Stimulated activated CD4-positive, alpha-beta T cell treated with anti-CD3 and anti-CD28 coated beads, Interleukin-1b, Interleukin-23, amount 100 ng/mL, for 1 hour (primary cell): ENCODE data around the gene CD47.

Source experiments
- DNase-seq, 2 donors: peaks; one replicate each; pipeline ENCODE4 v3.0.0-alpha.2; 2020; ENCODE audit warnings: low read depth in 2 of 2

CD47 gene

GRCh38 chr3:108053067-108053466 is 37.8 kb downstream of the CD47 start:
- no peak for DNase-seq

GRCh38 chr3:108051005-108051404 is 39.8 kb downstream of the CD47 start:
- DNase-seq = no peak

GRCh38 chr3:108047987-108048386 is 42.8 kb downstream of the CD47 start:
- no peak for DNase-seq

DNA sequence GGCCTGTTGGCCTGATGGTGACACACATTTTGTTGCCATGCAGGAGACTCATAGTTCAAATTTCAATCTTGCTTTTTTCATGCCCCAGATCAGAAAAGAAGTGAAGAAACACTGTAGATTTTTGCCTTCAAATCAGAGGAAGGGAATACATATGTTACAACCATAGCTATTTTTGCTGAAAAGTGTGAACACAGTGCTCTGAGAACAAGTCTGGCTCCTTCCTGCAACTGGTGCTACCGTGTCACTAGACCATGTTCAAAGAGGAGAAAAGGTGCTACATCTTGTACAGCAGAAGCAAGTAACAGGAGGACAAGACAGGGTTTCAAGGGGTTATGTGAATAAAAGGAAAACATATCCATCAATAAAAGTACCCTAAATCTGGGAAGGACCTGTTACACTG is 44.6 kb downstream of the CD47 start:
- no peak for DNase-seq

- DNase-seq = no peak
These were observed 46.1 kb downstream of the CD47 start for GRCh38 chr3:108044699-108045098.

- DNase-seq = no peak
These were observed 48.5 kb downstream of the CD47 start for GRCh38 chr3:108042300-108042699.

GRCh38 chr3:108041253-108041652 is 49.6 kb downstream of the CD47 start:
- no peak for DNase-seq

GRCh38 chr3:108037770-108038169 is 53.1 kb downstream of the CD47 start:
- DNase-seq = no peak

GRCh38 chr3:108036984-108037741 is 53.7 kb downstream of the CD47 start:
- DNase-seq = no peak

DNA sequence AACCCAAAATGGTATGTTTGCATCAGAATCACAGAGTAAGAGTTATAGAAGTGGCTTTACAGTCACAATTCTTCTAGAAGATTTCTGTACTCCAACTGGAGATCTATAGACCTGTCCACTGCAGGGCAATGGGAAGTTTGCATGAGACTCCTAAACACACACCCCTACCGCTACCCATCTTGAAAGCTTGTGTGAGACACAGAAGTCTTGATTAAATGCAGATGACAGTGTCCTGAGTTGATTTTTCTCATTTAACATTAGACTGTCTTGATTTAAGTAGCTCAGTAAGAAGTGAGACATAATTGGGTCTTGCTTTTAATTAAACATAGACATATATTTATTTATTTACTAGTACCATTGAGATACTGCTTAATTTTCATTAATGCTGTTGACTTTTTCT is 54.4 kb downstream of the CD47 start:
- DNase-seq = no peak

DNA sequence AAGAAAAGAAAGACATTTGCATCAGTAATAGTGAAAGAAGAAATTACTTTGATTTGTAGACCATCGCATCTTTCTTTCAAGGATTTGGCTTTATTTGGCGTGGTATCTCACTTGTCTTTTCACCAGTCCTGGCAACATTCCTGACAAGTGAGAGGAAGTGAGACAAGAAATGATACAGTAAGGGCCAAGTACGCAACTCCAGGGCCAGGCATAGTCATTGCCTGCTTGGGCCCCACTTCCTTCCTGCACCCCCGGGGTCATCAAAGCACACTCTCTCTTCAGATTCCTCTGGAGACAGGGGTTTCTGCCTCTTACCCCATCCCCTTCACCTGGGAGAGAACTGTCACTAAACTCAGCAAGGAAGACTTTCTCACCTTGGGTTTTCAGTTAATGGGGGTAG is 55.1 kb downstream of the CD47 start:
- no peak for DNase-seq

- no peak for DNase-seq
These were observed 58.9 kb downstream of the CD47 start for GRCh38 chr3:108031895-108032294.

- DNase-seq = no peak
These were observed 59.9 kb downstream of the CD47 start for GRCh38 chr3:108030960-108031359.

DNA sequence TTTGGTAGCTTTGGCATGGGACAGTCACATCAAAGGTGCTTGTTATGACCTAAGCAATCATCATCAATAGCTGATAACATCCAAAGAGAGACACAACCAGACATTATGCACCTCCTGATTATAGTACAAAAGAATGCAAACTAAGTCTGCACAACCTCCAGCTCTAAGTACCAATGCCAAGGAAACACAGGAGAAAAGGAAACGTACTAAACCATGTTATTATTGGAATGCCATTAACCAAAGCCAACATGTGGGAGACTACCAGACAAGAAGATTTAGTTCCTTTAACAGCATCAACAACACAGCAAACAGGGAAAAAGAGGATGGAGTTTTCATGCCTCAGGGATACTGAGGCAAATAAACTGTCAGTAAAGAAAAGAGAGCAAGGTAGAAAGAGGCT is 61.4 kb downstream of the CD47 start:
- DNase-seq = no peak

DNA sequence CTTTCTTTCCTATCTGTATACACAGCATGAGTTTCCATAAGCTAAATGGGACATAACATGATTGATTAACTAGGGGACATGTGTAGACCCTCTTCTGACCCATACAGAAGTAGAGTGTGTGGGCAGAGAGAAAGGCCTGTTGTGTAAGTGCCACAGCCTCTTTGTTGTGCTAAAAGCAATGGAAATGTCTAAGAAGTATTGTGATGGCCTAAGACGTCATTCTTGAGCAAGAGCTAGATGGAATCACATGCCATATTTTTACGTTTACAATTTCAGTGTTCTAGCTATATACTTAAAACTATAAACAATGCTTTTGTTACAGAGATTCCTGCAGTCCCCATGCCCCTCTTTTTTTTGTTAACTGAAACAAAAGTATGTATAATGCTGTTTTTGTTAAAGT is 61.9 kb downstream of the CD47 start:
- DNase-seq = no peak

GRCh38 chr3:108025177-108025576 is 65.7 kb downstream of the CD47 start:
- DNase-seq = no peak

DNA sequence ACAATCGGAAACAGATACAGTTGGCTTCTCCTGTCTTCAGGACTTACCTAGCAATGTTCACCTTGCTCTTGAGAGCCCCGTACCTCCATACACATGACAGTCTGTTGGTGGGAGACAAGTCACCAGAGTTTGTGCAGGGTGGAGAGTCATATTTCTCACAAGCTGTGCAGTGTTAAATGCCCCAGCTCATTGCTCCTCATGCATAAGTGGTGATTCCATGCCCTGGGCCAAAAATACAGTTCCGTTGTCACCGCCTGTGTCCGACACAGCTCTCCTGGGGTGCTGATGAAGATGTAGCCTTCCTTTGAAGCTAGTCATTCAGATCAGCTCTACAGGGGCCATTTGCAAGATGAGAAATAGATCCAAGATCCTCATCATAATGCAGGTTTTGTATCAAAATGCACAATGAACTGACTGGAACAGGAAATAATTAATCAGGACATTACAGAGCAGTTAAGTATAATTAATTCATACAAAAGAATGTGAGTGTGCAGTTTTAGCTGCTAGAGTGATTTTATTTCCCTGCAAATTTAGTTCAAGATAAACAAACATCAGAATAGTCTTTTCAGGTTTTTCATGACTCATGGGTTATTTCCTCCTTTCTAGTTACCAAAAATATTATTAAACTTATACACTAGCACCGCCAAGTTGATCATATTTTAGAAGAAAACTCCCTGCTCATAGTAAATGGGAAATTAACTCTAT is 66.5 kb downstream of the CD47 start:
- DNase-seq = no peak

- no peak for DNase-seq
These were observed 68.3 kb downstream of the CD47 start for GRCh38 chr3:108022256-108023150.

DNA sequence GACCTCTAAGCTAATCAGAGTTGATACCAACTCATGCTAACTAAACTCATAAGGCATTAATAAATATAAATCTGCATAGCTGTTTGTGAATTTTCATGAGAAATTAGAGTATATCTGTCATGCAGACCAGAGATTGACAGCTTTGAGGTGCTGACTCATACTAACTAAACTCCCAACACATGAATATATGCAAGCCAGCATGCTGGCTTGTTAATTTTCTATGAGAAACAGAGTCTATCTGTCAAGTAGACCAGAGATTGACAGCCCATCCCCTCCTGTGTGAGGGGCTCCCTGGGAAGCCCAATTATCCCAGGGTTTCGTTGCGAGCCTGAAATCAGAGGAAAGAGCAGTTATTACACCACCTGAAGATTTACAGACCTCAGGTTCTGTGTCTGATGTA is 69.3 kb downstream of the CD47 start:
- no peak for DNase-seq

DNA sequence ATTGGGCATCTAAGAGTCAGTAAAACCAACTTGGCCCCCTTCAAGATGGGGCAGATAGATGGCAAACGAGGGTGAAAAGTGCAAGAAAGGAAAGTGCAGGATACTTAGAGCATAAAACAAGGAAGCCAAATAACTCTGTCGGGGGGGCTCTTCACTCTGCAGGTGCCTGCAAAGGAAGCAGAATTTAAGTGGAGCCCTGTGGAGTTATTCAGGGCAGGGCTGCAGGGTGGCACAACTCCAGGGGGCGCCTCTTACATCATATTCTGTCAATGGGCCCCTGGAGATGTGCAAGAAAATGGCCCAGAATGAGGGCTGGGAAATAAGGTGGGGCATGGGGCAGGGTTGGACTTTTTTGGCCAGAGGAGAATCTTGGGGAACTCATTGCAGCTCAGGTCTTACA is 69.7 kb downstream of the CD47 start:
- DNase-seq = no peak

DNA sequence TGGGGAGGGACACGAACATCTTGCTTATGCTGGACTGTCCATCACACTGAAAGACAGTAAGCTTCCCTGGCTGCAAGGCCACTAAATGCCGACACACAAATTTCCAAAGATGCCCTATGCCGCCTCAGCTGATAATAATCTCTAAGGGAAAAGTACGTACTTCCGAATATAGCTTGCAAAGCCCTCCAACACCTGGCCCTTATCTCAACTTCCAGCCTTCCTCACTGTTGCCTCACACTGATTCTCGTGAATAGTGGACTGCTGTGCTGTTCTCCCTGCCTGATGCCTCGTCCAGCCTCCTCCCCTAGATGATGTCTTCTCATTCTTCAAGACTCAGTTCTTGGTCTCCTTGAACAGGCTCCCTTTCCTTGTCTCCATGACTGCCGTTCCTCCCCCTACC is 72.3 kb downstream of the CD47 start:
- no peak for DNase-seq

- DNase-seq = no peak
These were observed 73.2 kb downstream of the CD47 start for GRCh38 chr3:108017587-108017986.

GRCh38 chr3:108014943-108015342 is 75.9 kb downstream of the CD47 start:
- DNase-seq = no peak
